ENCODE measurements around the gene SNAI1.

Gene SNAI1

GRCh38 chr20:50014570-50015562 is 32.1 kb downstream of the SNAI1 start:
- DNase-seq, result no peak

GRCh38 chr20:50015636-50015992 is 32.8 kb downstream of the SNAI1 start:
- no peak for DNase-seq

GRCh38 chr20:50015993-50016770 is 33.4 kb downstream of the SNAI1 start:
- no peak for DNase-seq

GRCh38 chr20:50017160-50017559 is 34.4 kb downstream of the SNAI1 start:
- DNase-seq, result no peak

- no peak for DNase-seq
Measured at GRCh38 chr20:50017576-50018248, 34.9 kb downstream of the SNAI1 start.

- DNase-seq, result no peak
Measured at GRCh38 chr20:50019466-50020256, 36.9 kb downstream of the SNAI1 start.

- no peak for DNase-seq
Measured at GRCh38 chr20:50020288-50020687, 37.5 kb downstream of the SNAI1 start.

- no peak for DNase-seq
Measured at GRCh38 chr20:50022676-50023075, 39.9 kb downstream of the SNAI1 start.

- no peak for DNase-seq
Measured at GRCh38 chr20:50023116-50023805, 40.5 kb downstream of the SNAI1 start.

- DNase-seq, result no peak
Measured at GRCh38 chr20:50026746-50027575, 44.2 kb downstream of the SNAI1 start.

- peak; percentile 66 for DNase-seq
Measured at GRCh38 chr20:50027611-50028105, 44.9 kb downstream of the SNAI1 start.

GRCh38 chr20:50029083-50029696 is 46.4 kb downstream of the SNAI1 start:
- DNase-seq, result no peak

GRCh38 chr20:50029697-50030461 is 47.1 kb downstream of the SNAI1 start:
- DNase-seq, result peak; percentile 51

- DNase-seq, result no peak
Measured at GRCh38 chr20:50032955-50033666, 50.3 kb downstream of the SNAI1 start.

GRCh38 chr20:50034567-50035180 is 51.9 kb downstream of the SNAI1 start:
- peak; percentile 78 for DNase-seq

- DNase-seq, result no peak
Measured at GRCh38 chr20:50036703-50037102, 53.9 kb downstream of the SNAI1 start.

- no peak for DNase-seq
Measured at GRCh38 chr20:50037123-50037522, 54.3 kb downstream of the SNAI1 start.

GRCh38 chr20:50037575-50037974 is 54.8 kb downstream of the SNAI1 start:
- no peak for DNase-seq
